HL-60 (cell line): ENCODE measurements around the gene PHF14.
"Not testable (repeated sequence)": the region's sequence is repeated elsewhere in the genome, so short reads cannot be mapped to it uniquely, and the experiment has no call there.

Experiments
- DNase-seq, 2 experiments: peaks; one replicate each; pipeline ENCODE4 v3.0.0-alpha.2; 2010 to 2020; ENCODE audit warnings: low read depth in 1 of 2, low spot score in 1 of 2
- H3K27ac ChIP-seq: fragments of 250-450 bp; sonication (Bioruptor Pico); replicated peaks from 2 replicates; pipeline ENCODE4 v1.5.1; 2020; ENCODE audit warnings: mild to moderate bottlenecking, moderate library complexity
- H3K27me3 ChIP-seq: fragments of 250-450 bp; sonication (Bioruptor Pico); 2 replicates; pipeline ENCODE4 v1.5.1; 2021; ENCODE audit warnings: mild to moderate bottlenecking, moderate library complexity; ENCODE audit not compliant: insufficient read depth, poor library complexity, severe bottlenecking
- H3K4me3 ChIP-seq: replicated peaks from 2 replicates; pipeline ENCODE4 v1.5.1; 2011; ENCODE audit warnings: mild to moderate bottlenecking, control low read depth, low read length; ENCODE audit not compliant: insufficient read depth
- GABPA ChIP-seq: IDR thresholded peaks from 2 replicates; pipeline ENCODE4 v1.6.1; 2012; ENCODE audit warnings: low read depth
- POLR2AphosphoS5 ChIP-seq: IDR thresholded peaks from 2 replicates; pipeline ENCODE4 v1.6.1; 2012; ENCODE audit warnings: low read depth
- SPI1 ChIP-seq: IDR thresholded peaks from 2 replicates; pipeline ENCODE4 v1.6.1; 2012; ENCODE audit warnings: low read depth, mild to moderate bottlenecking, borderline replicate concordance
- TF ChIP-seq, protein P1 (sequence below): IDR thresholded peaks from 2 replicates; pipeline ENCODE4 v1.6.1; 2012; ENCODE audit warnings: low read depth; ENCODE audit not compliant: insufficient replicate concordance
- TF ChIP-seq, protein P2 (sequence below): IDR thresholded peaks from one replicate; pipeline ENCODE4 v1.5.1; 2011; ENCODE audit warnings: low read length, control low read depth, inconsistent platforms; ENCODE audit not compliant: insufficient read depth

Gene PHF14

DNA sequence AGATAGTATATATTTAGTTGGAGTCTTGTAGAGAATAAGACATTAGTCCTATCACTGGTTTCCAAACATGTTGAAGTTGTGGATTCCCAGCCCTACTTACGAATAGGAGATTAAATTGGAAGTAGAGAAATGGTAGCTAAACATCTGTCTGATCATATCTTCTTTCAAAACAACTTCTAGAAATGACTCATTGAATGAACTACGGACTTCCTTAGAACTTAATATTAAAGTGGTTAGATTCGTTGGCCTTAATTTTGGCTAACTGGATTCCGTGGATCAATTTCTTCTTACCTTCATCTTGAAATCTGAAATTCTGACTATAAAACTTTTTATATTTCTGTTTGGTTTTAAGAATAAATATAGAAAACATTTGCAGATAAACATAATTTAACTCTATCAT lies 3.4 kb downstream of the PHF14 start:
- Histone ChIP-seq H3K4me3 (no peak overlapping the region), H3K27me3 (no peaks in the 10 kb centered on the region), H3K27ac (no peak overlapping the region)
- TF ChIP-seq, protein P1, sequence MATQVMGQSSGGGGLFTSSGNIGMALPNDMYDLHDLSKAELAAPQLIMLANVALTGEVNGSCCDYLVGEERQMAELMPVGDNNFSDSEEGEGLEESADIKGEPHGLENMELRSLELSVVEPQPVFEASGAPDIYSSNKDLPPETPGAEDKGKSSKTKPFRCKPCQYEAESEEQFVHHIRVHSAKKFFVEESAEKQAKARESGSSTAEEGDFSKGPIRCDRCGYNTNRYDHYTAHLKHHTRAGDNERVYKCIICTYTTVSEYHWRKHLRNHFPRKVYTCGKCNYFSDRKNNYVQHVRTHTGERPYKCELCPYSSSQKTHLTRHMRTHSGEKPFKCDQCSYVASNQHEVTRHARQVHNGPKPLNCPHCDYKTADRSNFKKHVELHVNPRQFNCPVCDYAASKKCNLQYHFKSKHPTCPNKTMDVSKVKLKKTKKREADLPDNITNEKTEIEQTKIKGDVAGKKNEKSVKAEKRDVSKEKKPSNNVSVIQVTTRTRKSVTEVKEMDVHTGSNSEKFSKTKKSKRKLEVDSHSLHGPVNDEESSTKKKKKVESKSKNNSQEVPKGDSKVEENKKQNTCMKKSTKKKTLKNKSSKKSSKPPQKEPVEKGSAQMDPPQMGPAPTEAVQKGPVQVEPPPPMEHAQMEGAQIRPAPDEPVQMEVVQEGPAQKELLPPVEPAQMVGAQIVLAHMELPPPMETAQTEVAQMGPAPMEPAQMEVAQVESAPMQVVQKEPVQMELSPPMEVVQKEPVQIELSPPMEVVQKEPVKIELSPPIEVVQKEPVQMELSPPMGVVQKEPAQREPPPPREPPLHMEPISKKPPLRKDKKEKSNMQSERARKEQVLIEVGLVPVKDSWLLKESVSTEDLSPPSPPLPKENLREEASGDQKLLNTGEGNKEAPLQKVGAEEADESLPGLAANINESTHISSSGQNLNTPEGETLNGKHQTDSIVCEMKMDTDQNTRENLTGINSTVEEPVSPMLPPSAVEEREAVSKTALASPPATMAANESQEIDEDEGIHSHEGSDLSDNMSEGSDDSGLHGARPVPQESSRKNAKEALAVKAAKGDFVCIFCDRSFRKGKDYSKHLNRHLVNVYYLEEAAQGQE: no peak
- TF ChIP-seq, protein P2, sequence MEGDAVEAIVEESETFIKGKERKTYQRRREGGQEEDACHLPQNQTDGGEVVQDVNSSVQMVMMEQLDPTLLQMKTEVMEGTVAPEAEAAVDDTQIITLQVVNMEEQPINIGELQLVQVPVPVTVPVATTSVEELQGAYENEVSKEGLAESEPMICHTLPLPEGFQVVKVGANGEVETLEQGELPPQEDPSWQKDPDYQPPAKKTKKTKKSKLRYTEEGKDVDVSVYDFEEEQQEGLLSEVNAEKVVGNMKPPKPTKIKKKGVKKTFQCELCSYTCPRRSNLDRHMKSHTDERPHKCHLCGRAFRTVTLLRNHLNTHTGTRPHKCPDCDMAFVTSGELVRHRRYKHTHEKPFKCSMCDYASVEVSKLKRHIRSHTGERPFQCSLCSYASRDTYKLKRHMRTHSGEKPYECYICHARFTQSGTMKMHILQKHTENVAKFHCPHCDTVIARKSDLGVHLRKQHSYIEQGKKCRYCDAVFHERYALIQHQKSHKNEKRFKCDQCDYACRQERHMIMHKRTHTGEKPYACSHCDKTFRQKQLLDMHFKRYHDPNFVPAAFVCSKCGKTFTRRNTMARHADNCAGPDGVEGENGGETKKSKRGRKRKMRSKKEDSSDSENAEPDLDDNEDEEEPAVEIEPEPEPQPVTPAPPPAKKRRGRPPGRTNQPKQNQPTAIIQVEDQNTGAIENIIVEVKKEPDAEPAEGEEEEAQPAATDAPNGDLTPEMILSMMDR: no peak
- TF ChIP-seq GABPA: no peak
- TF ChIP-seq POLR2AphosphoS5: no peak
- no peak for TF ChIP-seq SPI1
- no peak for DNase-seq

DNA sequence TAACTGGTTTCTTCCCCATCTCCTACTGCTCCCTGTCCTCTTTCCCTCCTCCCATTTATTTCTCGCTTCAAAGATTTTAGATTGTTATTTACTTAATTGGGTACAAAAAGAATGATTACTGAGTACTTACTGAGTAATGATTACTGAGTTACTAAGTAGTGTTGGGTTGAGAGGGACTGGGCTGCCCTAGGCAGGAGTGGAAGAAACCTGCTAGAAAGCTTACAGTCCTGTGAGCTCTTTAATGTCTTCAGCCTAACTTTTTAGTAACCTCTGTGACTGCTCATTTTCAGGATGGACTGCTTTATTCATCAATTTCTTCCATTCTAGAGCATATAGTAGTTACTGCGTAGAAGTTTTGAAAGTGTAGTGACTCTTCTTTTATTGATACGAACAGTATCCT lies 7.6 kb downstream of the PHF14 start:
- no peak for DNase-seq
- Histone ChIP-seq H3K27me3 (no peaks in the 10 kb centered on the region), H3K27ac (no peak overlapping the region), H3K4me3 (no peak overlapping the region)
- TF ChIP-seq, protein P2: no peak
- TF ChIP-seq POLR2AphosphoS5 (no peak), SPI1 (no peak), GABPA (no peak)
- TF ChIP-seq, protein P1: no peak

DNA sequence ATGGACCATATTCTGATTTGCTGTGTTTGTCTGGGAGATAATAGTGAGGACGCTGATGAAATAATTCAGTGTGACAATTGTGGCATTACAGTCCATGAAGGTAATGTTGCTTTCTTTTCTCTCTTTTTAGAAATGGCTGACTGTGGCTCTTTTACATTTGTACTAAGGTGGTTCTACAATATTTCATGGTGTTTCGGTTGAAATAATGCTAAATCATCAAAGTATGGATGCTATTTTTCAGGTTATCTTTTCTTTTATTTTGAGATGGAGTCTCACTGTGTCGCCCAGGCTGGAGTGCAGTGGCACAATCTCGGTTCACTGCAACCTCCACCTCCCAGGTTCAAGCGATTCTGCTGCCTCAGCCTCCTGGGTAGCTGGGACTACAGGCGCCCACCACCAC lies 17.1 kb downstream of the PHF14 start:
- H3K27ac ChIP-seq, H3K4me3 ChIP-seq, DNase-seq, H3K27me3 ChIP-seq: not testable (repeated sequence)

DNA sequence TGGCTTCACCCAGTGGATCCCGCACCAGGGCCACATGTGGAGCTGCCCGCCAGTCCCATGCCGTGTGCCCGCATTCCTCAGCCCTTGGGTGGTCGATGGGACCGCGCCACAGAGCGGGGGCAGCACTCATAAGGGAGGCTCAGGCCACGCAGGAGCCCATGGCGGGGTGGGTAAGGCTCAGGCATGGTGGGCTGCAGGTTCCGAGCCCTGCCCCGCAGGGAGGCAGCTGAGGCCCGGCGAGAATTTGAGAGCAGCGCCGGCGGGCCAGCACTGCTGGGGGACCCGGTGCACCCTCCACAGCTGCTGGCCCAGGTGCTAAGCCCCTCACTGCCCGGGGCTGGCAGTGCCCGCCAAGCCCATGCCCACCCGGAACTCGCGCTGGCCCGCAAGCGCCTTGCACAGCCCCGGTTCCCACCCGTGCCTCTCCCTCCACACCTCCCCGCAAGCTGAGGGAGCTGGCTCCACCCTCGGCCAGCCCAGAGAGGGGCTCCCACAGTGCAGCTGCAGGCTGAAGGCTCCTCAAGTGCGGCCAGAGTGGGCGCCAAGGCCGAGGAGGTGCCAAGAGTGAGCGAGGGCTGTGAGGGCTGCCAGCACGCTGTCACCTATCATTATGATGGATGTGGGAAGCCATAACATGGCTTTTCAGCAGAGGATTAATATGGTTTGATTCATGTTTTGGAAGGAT lies 22.0 kb downstream of the PHF14 start:
- not testable (repeated sequence) for H3K27me3 ChIP-seq, H3K4me3 ChIP-seq, H3K27ac ChIP-seq, DNase-seq
